H9 (cell line): ENCODE results near the gene SLC35F3. TPM values are rescaled to one million over a fixed set of nuclear protein-coding genes. Genes with fewer than 3 reads are reported as not detected.
A peak's percentile ranks its signal among the peaks of the same experiment; 100 is the strongest.

Experiments
- DNase-seq: peaks from one replicate; pipeline ENCODE4 v3.0.0-alpha.2; 2017
- H2AFZ ChIP-seq: one replicate; pipeline ENCODE4 v1.6.1; 2013; ENCODE audit warnings: mild to moderate bottlenecking, low read length, control low read depth, moderate library complexity
- H2AK5ac ChIP-seq: 2 replicates; pipeline ENCODE4 v1.6.1; 2013; ENCODE audit warnings: low read length, control low read depth, mixed read lengths; ENCODE audit not compliant: insufficient read length
- H2BK120ac ChIP-seq: one replicate; pipeline ENCODE4 v1.6.1; 2013; ENCODE audit warnings: low read depth, mild to moderate bottlenecking, low read length, control low read depth, inconsistent platforms; ENCODE audit not compliant: poor library complexity, severe bottlenecking
- H2BK12ac ChIP-seq: 2 replicates; pipeline ENCODE4 v1.6.1; 2013; ENCODE audit warnings: low read length, control low read depth, mixed read lengths, low read depth; ENCODE audit not compliant: insufficient read length
- H2BK15ac ChIP-seq: 2 replicates; pipeline ENCODE4 v1.6.1; 2013; ENCODE audit warnings: low read depth, low read length, control low read depth
- H2BK20ac ChIP-seq: one replicate; pipeline ENCODE4 v1.6.1; 2013; ENCODE audit warnings: low read depth, mild to moderate bottlenecking, low read length, control low read depth, inconsistent platforms; ENCODE audit not compliant: poor library complexity, severe bottlenecking
- H2BK5ac ChIP-seq: 2 replicates; pipeline ENCODE4 v1.6.1; 2013; ENCODE audit warnings: low read length, control low read depth, mixed read lengths; ENCODE audit not compliant: insufficient read length
- H3K14ac ChIP-seq: 2 replicates; pipeline ENCODE4 v1.6.1; 2013; ENCODE audit warnings: low read length, control low read depth; ENCODE audit not compliant: insufficient read depth
- H3K18ac ChIP-seq: 2 replicates; pipeline ENCODE4 v1.6.1; 2013; ENCODE audit warnings: low read depth, mild to moderate bottlenecking, mixed read lengths, low read length, control low read depth; ENCODE audit not compliant: insufficient read length
- H3K23ac ChIP-seq: 2 replicates; pipeline ENCODE4 v1.6.1; 2013; ENCODE audit warnings: low read length, control low read depth, mixed read lengths, low read depth; ENCODE audit not compliant: insufficient read length
- H3K23me2 ChIP-seq: 2 replicates; pipeline ENCODE4 v1.6.1; 2013; ENCODE audit warnings: low read depth, mild to moderate bottlenecking, mixed read lengths, low read length, control low read depth; ENCODE audit not compliant: insufficient read length, poor library complexity, severe bottlenecking
- H3K27ac ChIP-seq: 2 replicates; pipeline ENCODE4 v1.5.1; 2013; ENCODE audit warnings: low read length, control low read depth, mixed read lengths, low read depth; ENCODE audit not compliant: insufficient read length
- H3K27me3 ChIP-seq: 2 replicates; pipeline ENCODE4 v1.6.1; 2013; ENCODE audit warnings: low read length, control low read depth, inconsistent platforms; ENCODE audit not compliant: insufficient read depth
- H3K4ac ChIP-seq: 2 replicates; pipeline ENCODE4 v1.6.1; 2013; ENCODE audit warnings: low read depth, mild to moderate bottlenecking, control low read depth, inconsistent platforms, low read length, moderate library complexity
- H3K4me1 ChIP-seq: 2 replicates; pipeline ENCODE4 v1.6.1; 2013; ENCODE audit warnings: low read length, control low read depth, inconsistent platforms; ENCODE audit not compliant: insufficient read depth
- H3K4me2 ChIP-seq: 2 replicates; pipeline ENCODE4 v1.6.1; 2013; ENCODE audit warnings: low read length, control low read depth, mixed read lengths; ENCODE audit not compliant: insufficient read length, insufficient read depth
- H3K56ac ChIP-seq: 2 replicates; pipeline ENCODE4 v1.6.1; 2013; ENCODE audit warnings: low read depth, mild to moderate bottlenecking, mixed read lengths, low read length, control low read depth; ENCODE audit not compliant: insufficient read length
- H3K79me1 ChIP-seq: 2 replicates; pipeline ENCODE4 v1.6.1; 2013; ENCODE audit warnings: low read depth, mild to moderate bottlenecking, moderate library complexity, low read length, control low read depth, inconsistent platforms; ENCODE audit not compliant: insufficient read depth, poor library complexity, severe bottlenecking
- H3K79me2 ChIP-seq: 2 replicates; pipeline ENCODE4 v1.6.1; 2013; ENCODE audit warnings: low read length, control low read depth, inconsistent platforms; ENCODE audit not compliant: insufficient read depth
- H3K9ac ChIP-seq: 2 replicates; pipeline ENCODE4 v1.6.1; 2013; ENCODE audit warnings: low read length, control low read depth, mixed read lengths; ENCODE audit not compliant: insufficient read length; ENCODE audit errors: extremely low read depth
- H3K9me3 ChIP-seq: one replicate; pipeline ENCODE4 v1.6.1; 2013; ENCODE audit warnings: low read depth, low read length, inconsistent platforms; ENCODE audit not compliant: control insufficient read depth
- H3T11ph ChIP-seq: one replicate; pipeline ENCODE4 v1.6.1; 2013; ENCODE audit warnings: mild to moderate bottlenecking, low read length, control low read depth, inconsistent platforms
- H4K20me1 ChIP-seq: one replicate; pipeline ENCODE4 v1.6.1; 2013; ENCODE audit not compliant: control insufficient read depth, insufficient read length, insufficient read depth
- H4K5ac ChIP-seq: 2 replicates; pipeline ENCODE4 v1.6.1; 2013; ENCODE audit warnings: low read depth, mild to moderate bottlenecking, mixed read lengths, low read length, control low read depth; ENCODE audit not compliant: insufficient read length
- H4K8ac ChIP-seq: replicated peaks from 2 replicates; pipeline ENCODE4 v1.6.1; 2013; ENCODE audit warnings: low read length, control low read depth, mixed read lengths, low read depth; ENCODE audit not compliant: insufficient read length
- H4K91ac ChIP-seq: 2 replicates; pipeline ENCODE4 v1.6.1; 2013; ENCODE audit warnings: low read depth, mild to moderate bottlenecking, moderate library complexity, mixed read lengths, low read length, control low read depth; ENCODE audit not compliant: insufficient read length
- H3K27ac Mint-ChIP-seq, 3 experiments: 2 replicates in 2 of 3; 3 replicates in 1 of 3; pipeline ENCODE4 v1.8.0; 2020 to 2021; ENCODE audit warnings: mixed read lengths in 3 of 3, mild to moderate bottlenecking in 1 of 3, moderate library complexity in 1 of 3
- H3K27me3 Mint-ChIP-seq: 2 replicates; pipeline ENCODE4 v1.8.0; 2021; ENCODE audit warnings: low read depth, mild to moderate bottlenecking, moderate library complexity, mixed read lengths
- H3K36me3 Mint-ChIP-seq, 3 experiments: 2 replicates in 2 of 3; 3 replicates in 1 of 3; pipeline ENCODE4 v1.8.0; 2020 to 2021; ENCODE audit warnings: low read depth in 3 of 3, mixed read lengths in 3 of 3; ENCODE audit not compliant: insufficient read depth in 1 of 3
- H3K4me1 Mint-ChIP-seq, 2 experiments: 2 replicates each; pipeline ENCODE4 v1.8.0; 2020; ENCODE audit warnings: mixed read lengths in 2 of 2
- H3K4me3 Mint-ChIP-seq, 2 experiments: 2 replicates in 1 of 2; 3 replicates in 1 of 2; pipeline ENCODE4 v1.8.0; 2020 to 2021; ENCODE audit warnings: mild to moderate bottlenecking in 2 of 2, mixed read lengths in 2 of 2, moderate library complexity in 1 of 2
- H3K9me3 Mint-ChIP-seq, 2 experiments: 2 replicates in 1 of 2; 3 replicates in 1 of 2; pipeline ENCODE4 v1.8.0; 2020; ENCODE audit warnings: mild to moderate bottlenecking in 2 of 2, mixed read lengths in 2 of 2, moderate library complexity in 1 of 2
- WGBS: extraction: QIAGEN DNeasy Blood & Tissue Kit; methylation state at CpG from one replicate; pipeline ENCODE4 v1.1.7; 2013; ENCODE audit warnings: missing lambda C conversion rate, low lambda C conversion rate, mixed read lengths; ENCODE audit not compliant: insufficient read length; ENCODE audit errors: extremely low coverage; 5-methylcytosine and 5-hydroxymethylcytosine counted together
- total RNA-seq: library from RNA; stranded (reverse); gene quantifications from 2 replicates; pipeline ENCODE4 v1.2.1, GENCODE V29; 2021
- TF ChIP-seq, protein P1 (sequence below): fragments of 200-600 bp; sonication (generic); conservative IDR thresholded peaks from 3 replicates; pipeline ENCODE4 v1.8.0; 2021; ENCODE audit warnings: antibody characterized with exemption, mild to moderate bottlenecking

The SLC35F3 gene
- total RNA-seq, 1 experiment from 2014 or later = 0.81 TPM

DNA sequence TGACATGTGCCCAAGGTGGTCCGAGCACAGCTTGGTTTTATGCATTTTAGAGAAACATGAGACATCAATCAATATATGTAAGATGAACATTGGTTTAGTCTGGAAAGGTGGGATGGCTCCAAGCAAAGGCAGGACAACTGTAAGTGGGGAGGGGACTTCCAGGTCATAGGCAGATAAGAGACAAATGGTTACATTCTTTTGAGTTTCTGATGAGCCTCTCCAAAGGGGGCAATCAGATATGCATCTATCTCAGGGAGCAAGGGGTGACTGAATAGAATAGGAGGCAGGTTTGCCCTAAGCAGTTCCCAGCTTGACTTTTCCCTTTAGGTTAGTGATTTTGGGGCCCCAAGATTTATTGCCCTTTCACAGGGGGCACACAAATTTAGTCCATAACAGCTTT lies 374.5 kb downstream of the SLC35F3 start:
- H4K91ac ChIP-seq = no peak overlapping the region
- no peak overlapping the region for H2BK12ac ChIP-seq
- H2AK5ac ChIP-seq = no peak overlapping the region
- Mint-ChIP-seq H3K9me3 (peaks cover 0 to 6% of the 10 kb centered on the region in 2 experiments; a peak in 2 of 5 replicates), H3K27ac (no peak overlapping the region; a peak in 1 of 7 replicates), H3K27me3 (peaks cover 3% of the 10 kb centered on the region), H3K4me1 (peaks cover 8 to 12% of the 10 kb centered on the region in 2 experiments), H3K36me3 (peaks cover 0 to 4% (median 0%) of the 10 kb centered on the region in 3 experiments; a peak in 3 of 7 replicates), H3K4me3 (peak overlapping the region in 1 of 2 experiments; percentile 11; a peak in 1 of 5 replicates)
- no peaks in the 10 kb centered on the region for H3K23me2 ChIP-seq
- H3K9me3 ChIP-seq = no peaks in the 10 kb centered on the region
- no peak overlapping the region for H2BK5ac ChIP-seq
- H4K20me1 ChIP-seq = no peaks in the 10 kb centered on the region
- 0 out of 2 replicates have a peak, but pooled peaks cover 2% of the 10 kb centered on the region for H3K4me1 ChIP-seq
- no peak overlapping the region for H3K18ac ChIP-seq
- no peak overlapping the region for H3K23ac ChIP-seq
- DNase-seq = no peak
- H3T11ph ChIP-seq = no peak overlapping the region
- no peak overlapping the region for H3K56ac ChIP-seq
- no peaks in the 10 kb centered on the region for H3K79me2 ChIP-seq
- no peak overlapping the region for H4K5ac ChIP-seq
- H3K4ac ChIP-seq = no peak overlapping the region
- no peak overlapping the region for H2AFZ ChIP-seq
- no CpG with 5 or more reads among the region's 1 CpG for WGBS
- H2BK120ac ChIP-seq = no peak overlapping the region
- no peak overlapping the region for H3K9ac ChIP-seq
- H4K8ac ChIP-seq = no peak overlapping the region
- H3K27ac ChIP-seq = no peak overlapping the region
- H3K27me3 ChIP-seq = no peaks in the 10 kb centered on the region
- no peak overlapping the region for H2BK15ac ChIP-seq
- H3K4me2 ChIP-seq = no peak overlapping the region
- TF ChIP-seq, protein P1, sequence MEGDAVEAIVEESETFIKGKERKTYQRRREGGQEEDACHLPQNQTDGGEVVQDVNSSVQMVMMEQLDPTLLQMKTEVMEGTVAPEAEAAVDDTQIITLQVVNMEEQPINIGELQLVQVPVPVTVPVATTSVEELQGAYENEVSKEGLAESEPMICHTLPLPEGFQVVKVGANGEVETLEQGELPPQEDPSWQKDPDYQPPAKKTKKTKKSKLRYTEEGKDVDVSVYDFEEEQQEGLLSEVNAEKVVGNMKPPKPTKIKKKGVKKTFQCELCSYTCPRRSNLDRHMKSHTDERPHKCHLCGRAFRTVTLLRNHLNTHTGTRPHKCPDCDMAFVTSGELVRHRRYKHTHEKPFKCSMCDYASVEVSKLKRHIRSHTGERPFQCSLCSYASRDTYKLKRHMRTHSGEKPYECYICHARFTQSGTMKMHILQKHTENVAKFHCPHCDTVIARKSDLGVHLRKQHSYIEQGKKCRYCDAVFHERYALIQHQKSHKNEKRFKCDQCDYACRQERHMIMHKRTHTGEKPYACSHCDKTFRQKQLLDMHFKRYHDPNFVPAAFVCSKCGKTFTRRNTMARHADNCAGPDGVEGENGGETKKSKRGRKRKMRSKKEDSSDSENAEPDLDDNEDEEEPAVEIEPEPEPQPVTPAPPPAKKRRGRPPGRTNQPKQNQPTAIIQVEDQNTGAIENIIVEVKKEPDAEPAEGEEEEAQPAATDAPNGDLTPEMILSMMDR = no peak
- H2BK20ac ChIP-seq = no peak overlapping the region
- no peak overlapping the region for H3K14ac ChIP-seq
- no peaks in the 10 kb centered on the region for H3K79me1 ChIP-seq
